Jurkat, Clone E6-1 (cell line): ENCODE measurements around the gene SRBD1.

Source experiments
- DNase-seq: peaks from one replicate; pipeline ENCODE4 v3.0.0-alpha.2; 2011; ENCODE audit warnings: low read depth, low spot score
- H3K4me3 ChIP-seq: 2 replicates; pipeline ENCODE4 v1.5.1; 2011; ENCODE audit warnings: mild to moderate bottlenecking, low read length, control low read depth, moderate library complexity

Gene SRBD1

DNA sequence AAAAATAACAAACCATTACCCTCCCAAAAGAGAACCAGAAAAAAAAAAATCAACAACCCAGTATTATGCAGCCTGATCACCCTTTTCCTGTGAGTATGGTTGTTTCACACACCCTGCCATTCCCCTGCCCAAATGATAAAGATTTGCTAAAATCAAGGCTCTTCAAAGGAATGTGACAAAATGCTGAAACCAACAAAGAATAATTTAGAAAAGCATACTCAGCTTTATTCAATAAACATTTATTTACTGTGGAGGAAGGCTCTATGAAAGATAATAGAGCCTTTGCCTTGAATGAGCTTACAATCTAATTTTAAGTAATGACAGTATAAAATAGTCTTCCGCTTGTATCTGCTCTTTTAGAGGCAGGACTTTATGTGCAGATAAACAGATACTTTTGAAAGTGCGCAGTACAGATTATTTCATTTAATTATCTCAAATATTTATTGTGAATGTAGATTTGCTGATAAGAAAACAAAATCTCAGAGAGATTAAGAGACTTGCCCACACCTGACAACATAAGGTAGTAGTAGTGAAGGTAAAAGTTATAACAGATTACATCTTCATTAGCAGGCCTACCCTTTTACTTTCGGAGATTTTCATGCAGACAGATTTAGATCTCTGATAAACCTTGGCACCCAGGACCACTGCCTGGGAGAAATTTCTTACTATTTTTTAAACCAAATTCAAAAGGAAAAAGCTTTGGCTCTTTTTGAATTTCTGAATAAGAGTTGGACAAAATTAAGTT is 211.9 kb downstream of the SRBD1 start:
- H3K4me3 ChIP-seq: no peak overlapping the region
- DNase-seq: no peak

DNA sequence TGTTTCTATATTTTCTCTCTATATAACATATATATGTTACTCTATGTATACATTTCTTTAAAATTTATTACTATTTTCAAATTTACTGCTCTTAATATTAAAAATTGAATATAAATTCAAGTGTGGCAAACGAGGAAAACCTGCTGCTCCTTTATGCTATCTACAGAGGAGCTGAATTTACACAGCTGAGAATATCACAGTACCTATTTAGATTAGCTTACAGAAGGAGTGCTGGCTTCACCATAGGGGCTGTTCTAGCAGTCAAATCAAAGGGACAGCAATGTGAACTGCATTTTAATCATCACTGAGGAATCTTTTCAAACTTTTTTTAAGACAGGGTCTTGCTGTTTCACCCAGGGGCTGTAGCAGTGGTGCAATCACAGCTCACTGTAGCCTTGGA is 213.8 kb downstream of the SRBD1 start:
- H3K4me3 ChIP-seq: no peak overlapping the region
- no peak for DNase-seq

DNA sequence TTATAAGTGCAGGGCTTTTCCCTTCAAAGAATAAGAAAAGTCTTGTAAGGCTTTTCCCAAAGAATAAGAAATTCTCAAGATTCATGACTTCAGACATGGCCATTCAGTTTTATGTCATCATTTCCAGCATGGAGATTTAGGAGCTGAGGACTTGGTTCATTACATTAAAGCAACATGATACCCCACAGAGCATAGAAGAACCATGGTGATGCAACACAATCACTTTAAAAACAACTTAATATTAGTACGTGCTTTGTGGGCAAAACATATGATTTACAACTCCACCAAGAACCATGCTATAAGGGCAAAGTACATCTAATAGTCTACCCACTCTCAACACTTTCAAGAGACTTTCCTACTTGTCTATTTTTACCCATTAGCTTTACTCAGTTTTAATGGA is 214.4 kb downstream of the SRBD1 start:
- no peak overlapping the region for H3K4me3 ChIP-seq

DNA sequence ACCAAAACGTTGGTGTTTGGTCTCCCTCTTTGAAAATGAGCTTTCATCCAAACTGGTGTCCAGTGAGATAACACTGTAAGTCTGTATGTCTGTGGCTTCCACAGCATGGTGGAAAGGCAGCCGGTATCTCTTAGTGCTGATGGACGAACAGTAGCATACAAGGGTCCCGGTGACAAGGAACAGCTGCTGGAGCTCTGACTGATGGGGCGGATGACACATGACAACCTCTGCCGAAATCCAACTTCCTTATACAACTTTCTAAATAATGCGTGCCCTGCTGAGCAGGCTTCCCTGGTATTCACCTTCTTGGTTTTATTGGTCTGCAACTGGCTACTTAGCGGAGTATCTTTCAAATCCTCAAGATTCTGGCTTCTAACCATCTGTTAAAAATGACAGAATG is 216.2 kb downstream of the SRBD1 start:
- no peak for DNase-seq
- H3K4me3 ChIP-seq: no peak overlapping the region

More for the DNA sequence above, 214.4 kb downstream of the SRBD1 start:
- no peak for DNase-seq

DNA sequence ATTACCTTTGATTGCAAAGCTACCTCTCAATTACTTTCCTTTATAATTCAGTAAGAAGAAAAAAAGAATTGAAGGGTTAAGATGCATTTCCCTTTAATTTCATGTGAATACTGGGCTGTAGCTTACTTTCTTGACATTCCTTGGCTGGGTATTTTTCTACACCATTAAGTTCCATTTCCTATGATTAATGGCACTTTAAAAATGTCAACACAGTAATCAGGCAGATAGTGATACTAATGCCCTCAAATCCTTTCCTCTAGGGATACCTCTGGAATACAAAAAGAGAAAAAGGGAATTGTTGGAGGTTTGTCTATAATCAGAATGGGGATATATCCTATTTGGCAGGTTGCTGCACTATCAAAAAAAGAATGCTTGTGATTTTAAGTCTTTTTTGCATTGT is 216.9 kb downstream of the SRBD1 start:
- no peak for DNase-seq
- H3K4me3 ChIP-seq: no peak overlapping the region

DNA sequence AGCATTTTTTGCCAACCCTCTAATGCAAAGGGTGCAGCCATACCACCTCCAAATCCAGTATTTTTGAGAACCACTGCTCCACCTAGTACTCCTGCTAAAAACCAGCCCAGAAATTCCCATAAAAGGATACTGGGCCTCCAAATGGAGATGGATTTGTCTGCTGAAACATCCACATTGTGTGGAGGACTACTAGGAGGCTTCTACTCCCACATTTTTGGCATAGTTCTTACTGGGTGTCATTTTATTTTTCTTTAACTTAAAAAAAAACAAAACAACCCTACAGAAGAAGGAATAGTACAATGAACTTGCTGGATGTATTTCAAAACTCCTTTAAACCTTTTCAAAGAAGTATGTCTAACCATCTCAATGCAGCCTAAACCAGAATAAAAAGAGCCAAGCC is 219.2 kb downstream of the SRBD1 start:
- H3K4me3 ChIP-seq: no peak overlapping the region
- DNase-seq: no peak

DNA sequence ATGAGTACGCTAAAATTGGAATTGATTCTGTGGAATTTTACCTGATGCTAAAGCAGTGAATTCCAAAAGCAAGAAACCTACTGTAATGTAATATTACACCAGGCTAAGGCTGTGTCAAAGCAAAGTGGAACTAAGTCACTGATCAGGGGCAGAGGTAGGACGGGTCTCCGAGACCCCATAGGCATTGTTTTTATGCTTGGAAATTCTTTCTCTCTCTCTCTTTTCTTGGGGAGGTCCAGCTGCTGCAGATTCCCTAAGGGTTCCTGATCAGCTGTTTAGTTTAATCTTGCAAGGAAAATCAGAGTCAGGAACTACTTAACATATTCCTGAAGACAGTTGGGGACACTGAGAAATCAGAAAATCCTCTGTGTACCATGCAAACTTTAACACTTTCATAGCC is 220.2 kb downstream of the SRBD1 start:
- DNase-seq: no peak
- no peak overlapping the region for H3K4me3 ChIP-seq

DNA sequence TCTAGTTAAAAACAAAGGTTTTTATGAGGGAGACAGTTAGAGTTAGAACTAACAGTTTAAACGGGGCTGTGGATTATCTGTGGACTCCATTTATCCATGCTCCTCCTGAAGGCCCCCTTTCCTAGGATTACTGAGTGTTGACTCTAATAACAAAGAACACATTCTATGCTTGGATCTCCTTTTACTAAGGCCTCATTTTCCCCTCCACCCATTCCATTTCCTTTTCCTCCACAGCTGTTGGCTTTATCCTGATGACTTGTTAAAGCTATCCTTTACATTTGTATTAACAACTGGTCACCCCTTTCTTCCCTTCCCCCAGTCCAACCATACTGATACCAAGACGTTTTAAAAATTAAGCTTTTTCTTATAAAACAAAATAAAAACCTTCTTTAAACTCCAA is 220.6 kb downstream of the SRBD1 start:
- DNase-seq: no peak
- H3K4me3 ChIP-seq: no peak overlapping the region

DNA sequence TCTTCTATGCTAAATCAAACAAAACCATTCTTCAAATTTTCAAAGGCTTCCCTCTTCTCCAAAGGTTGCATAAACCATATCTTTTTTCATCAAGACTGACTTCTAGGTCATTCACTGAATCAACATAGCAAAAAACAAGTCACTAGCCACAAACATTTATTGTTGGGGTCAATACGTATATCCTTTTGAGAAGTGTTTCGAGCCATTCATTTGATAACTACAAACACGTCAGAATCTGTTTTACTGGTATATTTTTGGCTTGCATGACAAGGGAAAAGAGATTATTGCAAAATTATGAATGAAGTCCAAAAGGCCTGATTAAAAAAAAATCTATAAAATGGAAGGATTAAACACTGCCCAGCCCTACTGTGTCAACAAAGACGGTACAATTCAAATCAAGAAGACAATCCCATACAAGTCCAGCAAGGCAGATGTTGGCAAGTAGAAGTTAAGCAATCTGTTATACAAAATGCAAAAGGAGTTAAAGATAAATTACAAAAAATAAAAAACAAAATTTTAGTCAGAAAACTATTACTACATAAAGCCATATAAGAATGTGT is 222.4 kb downstream of the SRBD1 start:
- no peak overlapping the region for H3K4me3 ChIP-seq

DNA sequence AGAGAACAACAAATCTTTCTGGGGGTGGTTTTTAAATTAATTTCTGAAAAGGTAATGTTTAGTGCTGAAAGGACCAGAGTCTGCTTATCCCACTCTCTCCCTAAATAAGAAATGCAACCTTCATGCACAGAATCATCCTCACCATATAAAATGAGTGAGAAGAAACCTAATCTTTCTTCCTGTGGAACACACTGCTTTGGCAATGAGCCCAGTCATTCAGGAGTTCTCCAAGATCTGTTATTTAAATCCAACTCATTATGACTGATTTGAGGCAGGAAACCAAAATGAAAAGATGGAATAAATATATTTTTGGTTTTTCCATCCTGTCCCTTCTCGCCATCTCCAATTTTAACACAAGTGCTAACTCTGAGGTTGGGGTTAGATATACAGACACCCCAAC is 228.3 kb downstream of the SRBD1 start:
- no peak for DNase-seq
- H3K4me3 ChIP-seq: no peak overlapping the region

More for the DNA sequence above, 222.4 kb downstream of the SRBD1 start:
- DNase-seq: no peak

DNA sequence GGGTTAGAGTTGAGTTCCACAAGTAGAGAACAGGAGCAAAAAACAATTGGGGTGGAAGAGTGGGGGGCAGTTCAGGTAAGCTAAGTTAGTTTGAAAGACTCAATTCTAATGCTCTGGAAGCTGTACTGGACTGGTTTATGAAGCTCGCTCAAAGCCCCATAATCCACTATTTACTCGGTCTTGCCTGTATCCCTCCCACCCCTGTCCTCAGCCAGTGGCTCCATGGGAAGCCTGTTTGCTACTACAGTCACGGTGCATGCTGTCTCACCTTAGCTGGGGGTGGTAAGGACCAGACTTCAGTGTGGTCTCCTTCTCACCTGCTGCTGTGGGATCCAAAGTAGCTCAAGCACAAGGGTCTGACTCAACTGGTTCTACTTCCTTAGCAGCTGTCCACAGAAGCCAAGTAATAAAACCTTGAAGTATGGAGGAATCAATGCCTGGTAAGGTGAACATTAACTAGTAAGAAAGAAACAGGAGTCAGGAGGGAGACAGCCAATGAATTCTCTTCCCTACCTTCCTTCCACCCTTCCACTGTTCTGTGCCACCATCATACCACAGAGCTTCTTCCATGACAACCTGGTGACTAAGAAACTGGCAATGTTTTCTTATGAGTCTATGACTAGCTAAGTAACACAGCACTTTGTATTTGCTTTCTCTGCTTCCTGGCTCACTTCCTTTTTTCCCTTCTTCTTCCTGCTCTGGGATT is 230.8 kb downstream of the SRBD1 start:
- no peak for DNase-seq

DNA sequence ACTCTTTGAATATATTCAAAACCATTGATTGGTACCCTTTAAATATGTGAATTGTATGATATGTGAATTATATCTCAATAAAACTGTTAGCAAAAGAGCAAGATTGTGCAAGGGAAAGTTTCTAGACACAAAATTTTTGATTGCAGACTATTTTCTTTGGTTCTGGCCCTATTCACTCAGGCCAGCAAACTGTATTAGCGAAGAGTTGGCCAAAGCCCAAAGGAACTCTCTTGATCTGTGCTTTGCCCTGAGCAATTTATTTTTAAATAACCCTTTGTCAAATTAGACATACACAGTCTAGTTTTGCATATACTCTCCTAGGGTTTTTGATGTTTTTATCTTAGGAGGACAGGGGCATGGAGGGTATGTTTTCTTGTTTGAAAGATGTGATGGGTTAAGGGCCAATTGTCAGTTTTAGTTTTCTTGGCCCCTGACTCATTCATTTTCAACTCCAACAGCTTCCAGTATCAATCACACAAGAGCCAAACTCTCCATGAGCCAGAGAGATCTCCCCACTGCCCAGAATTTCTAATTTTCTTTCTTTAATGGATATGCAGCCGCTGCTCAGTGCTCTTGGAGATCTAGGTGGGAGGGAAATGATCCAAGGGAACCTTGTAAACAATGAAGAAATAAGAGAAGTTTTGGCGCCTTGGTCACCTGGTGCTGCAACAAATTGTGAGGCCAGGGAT is 231.5 kb downstream of the SRBD1 start:
- H3K4me3 ChIP-seq: no peak overlapping the region
- no peak for DNase-seq

More for the DNA sequence above, 230.8 kb downstream of the SRBD1 start:
- H3K4me3 ChIP-seq: no peak overlapping the region

DNA sequence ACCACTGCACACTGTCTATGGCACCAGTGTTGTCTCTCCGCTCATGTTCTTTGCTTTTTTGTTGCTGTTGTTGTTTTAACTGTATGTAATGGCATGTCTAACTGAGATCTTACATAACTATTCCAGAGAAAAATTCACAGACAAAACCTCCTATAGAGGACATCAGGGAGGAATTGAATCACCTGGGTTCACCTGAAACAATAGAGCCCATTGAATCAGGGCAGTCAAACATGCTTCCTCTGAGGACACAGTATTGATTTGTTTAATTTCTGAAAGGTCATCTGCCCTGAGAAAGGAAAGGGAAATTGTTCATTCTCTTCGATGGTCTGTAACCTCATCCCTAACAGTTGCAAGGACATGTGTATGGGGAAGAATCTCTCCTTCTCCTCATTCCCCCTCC is 237.5 kb downstream of the SRBD1 start:
- H3K4me3 ChIP-seq: no peak overlapping the region
- no peak for DNase-seq

DNA sequence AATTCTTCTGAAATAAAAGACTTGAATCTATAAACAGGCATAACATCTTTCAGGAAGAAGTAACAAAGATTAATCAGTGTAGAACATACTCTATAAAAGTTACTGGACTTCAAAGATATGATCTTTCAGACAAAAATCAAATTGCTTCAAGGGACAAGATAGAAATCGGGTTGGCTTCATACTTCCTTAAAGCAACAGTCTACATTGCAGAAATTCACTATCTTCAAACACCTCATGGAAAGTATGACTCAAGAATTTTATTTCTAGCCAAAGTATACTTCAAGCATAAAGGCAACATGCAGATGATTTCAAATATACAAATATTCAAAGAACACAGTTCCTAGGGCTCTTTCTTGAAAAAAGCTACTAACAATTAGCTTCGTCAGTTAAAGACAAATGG is 240.7 kb downstream of the SRBD1 start:
- DNase-seq: no peak

DNA sequence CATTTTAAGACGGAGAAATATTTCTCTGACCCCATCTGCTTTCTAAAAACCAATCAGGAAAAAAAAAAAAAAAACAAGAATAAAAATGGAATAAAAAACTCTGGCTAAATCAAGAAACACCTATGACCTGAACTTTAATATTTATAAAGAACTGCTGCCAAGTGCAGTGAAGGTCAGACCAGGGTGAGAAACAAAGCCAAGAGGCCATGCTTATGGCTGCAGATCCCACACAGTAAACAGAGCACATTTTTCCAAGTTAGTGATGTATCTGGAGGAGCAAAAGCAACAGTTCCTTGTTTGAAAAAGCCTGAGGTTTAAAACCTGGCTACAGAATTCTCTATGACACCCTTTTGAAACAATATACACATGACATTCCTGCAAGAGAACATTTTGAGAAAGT is 242.3 kb downstream of the SRBD1 start:
- no peak overlapping the region for H3K4me3 ChIP-seq
- DNase-seq: no peak

More for the DNA sequence above, 240.7 kb downstream of the SRBD1 start:
- H3K4me3 ChIP-seq: no peak overlapping the region

DNA sequence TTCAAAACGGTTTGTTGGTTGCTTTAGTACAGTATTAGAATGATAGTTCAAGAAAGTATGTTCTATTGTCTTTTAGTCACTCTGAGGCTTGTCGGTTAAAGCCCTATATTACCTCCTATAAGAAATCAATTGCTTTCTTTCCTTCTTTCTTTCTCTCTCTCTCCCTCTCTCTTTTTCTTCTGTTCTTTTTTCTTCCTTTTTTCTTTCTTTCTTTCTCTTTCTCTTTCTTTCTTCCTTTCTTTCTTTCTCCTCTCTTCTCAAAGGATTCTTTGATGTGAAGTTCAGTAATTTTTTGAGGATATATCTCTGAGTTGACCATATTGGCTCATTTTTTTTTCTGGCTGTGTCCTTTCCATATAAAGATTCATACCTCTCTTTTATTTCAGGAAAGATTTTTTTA is 249.4 kb downstream of the SRBD1 start:
- no peak for DNase-seq
- H3K4me3 ChIP-seq: no peak overlapping the region

DNA sequence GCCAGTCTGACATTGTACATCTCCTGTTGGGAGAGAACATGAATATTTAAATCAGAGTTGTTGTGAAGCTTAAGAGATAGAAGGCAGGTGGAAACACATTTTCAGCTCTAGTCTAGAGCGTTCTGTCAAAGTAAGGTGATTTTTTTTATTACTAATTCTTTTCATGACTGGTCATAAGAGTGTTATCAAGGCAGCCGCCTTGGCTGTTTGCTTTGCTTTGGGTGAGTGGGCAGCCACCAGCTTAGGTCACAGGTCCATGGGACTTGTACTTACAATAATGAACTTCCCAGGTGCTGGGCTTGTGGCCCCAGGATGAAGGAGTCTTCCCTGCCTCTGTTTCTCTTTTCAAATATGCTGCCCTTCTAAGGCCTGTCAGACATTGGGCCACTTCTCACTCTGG is 256.3 kb downstream of the SRBD1 start:
- DNase-seq: no peak
- H3K4me3 ChIP-seq: no peak overlapping the region

DNA sequence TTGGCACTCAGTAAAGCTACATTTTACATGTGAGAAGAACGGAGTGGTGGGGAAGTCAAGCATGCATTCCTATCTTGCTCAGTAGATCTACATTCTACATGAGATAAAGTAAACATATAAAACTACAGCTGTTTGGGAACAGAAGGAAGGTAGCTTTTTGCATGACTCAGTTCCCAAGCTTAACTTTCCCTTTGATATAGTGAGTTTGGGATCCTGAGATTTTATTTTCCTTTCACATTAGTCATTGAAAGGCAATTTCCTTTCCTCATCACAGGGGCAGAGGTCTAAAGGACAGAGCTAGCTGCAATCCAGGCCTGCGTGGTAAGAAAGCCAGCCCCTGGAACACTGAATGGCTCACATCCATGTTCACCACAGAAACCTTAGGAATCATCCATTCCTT is 257.2 kb downstream of the SRBD1 start:
- H3K4me3 ChIP-seq: no peak overlapping the region
- no peak for DNase-seq

DNA sequence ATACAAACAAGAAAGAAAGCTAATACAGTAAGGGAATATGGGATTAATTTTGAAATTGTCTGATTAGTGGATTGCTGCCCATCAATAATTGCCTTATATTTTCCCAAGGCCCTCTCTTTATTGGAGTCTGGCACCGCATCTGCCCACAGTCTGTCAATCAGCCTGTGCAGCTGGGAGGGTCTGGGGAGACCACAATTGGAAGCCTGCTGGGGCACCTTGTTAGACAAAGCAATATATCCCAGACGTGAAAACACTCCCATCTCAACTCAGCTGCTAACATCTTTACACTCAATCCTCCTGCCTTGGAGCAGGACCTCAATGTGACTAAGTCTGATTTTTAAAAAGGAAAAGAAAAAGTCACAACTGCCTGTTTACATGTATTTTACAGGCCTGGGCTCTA is 258.6 kb downstream of the SRBD1 start:
- H3K4me3 ChIP-seq: no peak overlapping the region
- DNase-seq: no peak
